GM12878 (cell line): ENCODE results near the gene NEB.

Experiments used
- CTCF ChIP-seq, 3 experiments: IDR thresholded peaks in 2 of 3; conservative IDR thresholded peaks in 1 of 3; 2 replicates each; pipeline ENCODE4 v1.5.1; 2011; ENCODE audit warnings: low read depth in 3 of 3, low read length in 3 of 3, mild to moderate bottlenecking in 3 of 3, control low read depth in 2 of 3, moderate library complexity in 2 of 3, inconsistent platforms in 1 of 3, mixed read lengths in 1 of 3; ENCODE audit not compliant: control insufficient read depth in 2 of 3, insufficient read depth in 1 of 3; ENCODE audit errors: extremely low read depth in 1 of 3
- ESRRA ChIP-seq: IDR thresholded peaks from 2 replicates; pipeline ENCODE4 v1.6.1; 2012; ENCODE audit warnings: mild to moderate bottlenecking, low read length, improper control_type of control experiment
- EZH2 ChIP-seq: IDR thresholded peaks from 2 replicates; pipeline ENCODE4 v1.6.1; 2012; ENCODE audit warnings: low read depth, mild to moderate bottlenecking, control low read depth, inconsistent platforms, low read length, borderline replicate concordance; ENCODE audit not compliant: control insufficient read depth
- MXI1 ChIP-seq: fragments of 150-350 bp; IDR thresholded peaks from 2 replicates; pipeline ENCODE4 v1.6.1; 2011; ENCODE audit warnings: low read depth, mild to moderate bottlenecking, inconsistent platforms, low read length, improper control_type of control experiment
- POLR2A ChIP-seq: IDR thresholded peaks from 2 replicates; pipeline ENCODE4 v1.6.1; 2011; ENCODE audit warnings: low read depth, mild to moderate bottlenecking, low read length
- TAF1 ChIP-seq: IDR thresholded peaks from 2 replicates; pipeline ENCODE4 v1.6.1; 2011; ENCODE audit warnings: mild to moderate bottlenecking, low read depth, low read length, borderline replicate concordance
- TCF12 ChIP-seq: IDR thresholded peaks from 2 replicates; pipeline ENCODE4 v1.6.1; 2011; ENCODE audit warnings: low read depth, mild to moderate bottlenecking, low read length

- no peak for TF ChIP-seq CTCF (IDR thresholded peaks at IDR 0.05 in 2 of 3, conservative IDR thresholded peaks at IDR 0.05 in 1 of 3; ENCODE audit: control insufficient read depth in 2 of 3, extremely low read depth in 1 of 3, insufficient read depth in 1 of 3, low read depth in 3 of 3, low read length in 3 of 3)
- no peak for TF ChIP-seq POLR2A
- TF ChIP-seq TAF1 = no peak
- no peak for TF ChIP-seq EZH2
- no peak for TF ChIP-seq TCF12
- no peak for TF ChIP-seq MXI1
- no peak for TF ChIP-seq ESRRA
These were observed 158.9 kb downstream of the NEB start for GRCh38 chr2:151575338-151575737.
